Activated T-cell treated with anti-CD3 and anti-CD28 coated beads, Interleukin-2, amount 50 U/mL, for 1 hour (primary cell): ENCODE results near the gene SOS1.
"Not testable (repeated sequence)": the region's sequence is repeated elsewhere in the genome, so short reads cannot be mapped to it uniquely, and the experiment has no call there.

Experiments used
- DNase-seq: peaks from one replicate; pipeline ENCODE4 v3.0.0-alpha.2; 2020

Gene SOS1

DNA sequence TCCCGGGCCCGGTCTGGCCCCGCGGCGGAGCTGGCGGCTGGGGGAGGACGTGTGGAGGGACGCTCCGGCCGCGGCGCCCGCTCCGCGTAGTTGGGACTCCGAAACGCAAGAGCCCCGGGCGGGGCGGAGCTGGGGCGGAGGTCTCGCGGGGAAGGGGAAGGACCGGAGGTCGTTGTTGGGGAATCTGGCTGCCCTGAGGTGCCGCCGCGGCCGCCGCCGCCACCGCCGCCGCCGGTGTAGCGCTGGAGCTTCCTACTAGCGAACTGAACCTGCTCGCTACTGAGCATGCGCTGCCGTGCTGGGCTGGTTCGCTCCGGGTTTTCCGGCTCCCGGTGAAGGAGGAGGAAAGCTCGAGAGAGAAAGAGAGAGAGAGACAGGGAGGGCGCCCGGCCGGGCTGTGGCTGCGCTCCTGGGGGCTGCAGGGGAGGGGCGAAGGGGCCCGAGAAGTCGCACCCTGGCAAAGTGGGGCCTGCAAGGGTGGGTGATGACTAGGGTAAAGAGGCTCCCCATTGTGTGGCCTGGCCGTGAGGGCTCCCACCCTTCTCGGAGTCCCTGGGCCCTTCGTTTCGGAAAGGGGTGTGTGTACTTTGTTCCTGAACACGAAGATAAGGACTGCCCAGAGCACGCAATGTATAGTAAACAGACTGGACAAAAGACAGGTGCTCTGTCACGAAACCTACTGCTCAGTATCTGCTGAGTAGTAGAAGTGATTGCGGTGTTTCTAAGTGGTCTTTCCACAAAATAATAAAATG lies at the start of gene SOS1:
TSS of gene SOS1 (minus strand) at position 281 of the 752 bp plus-strand sequence. CDS start 629 bp downstream, outside the sequence.
- DNase-seq: peak; percentile 93

DNA sequence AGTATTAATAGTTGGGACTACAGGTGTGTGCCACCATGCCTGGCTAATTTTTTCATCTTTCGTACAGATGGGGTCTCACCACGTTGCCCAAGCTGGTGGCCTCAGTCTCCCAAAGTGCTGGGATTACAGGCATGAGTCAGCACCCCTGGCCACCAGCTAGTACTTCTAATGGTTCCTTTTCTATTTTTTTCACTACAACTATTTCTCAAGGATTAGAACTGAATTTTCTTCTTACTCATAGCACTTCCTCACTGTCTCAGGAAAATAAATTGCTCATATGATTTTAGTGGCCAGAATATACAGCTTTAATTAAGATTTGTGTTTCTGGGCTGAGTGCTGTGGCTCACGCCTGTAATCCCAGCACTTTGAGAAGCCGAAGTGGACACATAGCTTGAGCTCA lies 43.2 kb upstream of the SOS1 start:
- DNase-seq: no peak

DNA sequence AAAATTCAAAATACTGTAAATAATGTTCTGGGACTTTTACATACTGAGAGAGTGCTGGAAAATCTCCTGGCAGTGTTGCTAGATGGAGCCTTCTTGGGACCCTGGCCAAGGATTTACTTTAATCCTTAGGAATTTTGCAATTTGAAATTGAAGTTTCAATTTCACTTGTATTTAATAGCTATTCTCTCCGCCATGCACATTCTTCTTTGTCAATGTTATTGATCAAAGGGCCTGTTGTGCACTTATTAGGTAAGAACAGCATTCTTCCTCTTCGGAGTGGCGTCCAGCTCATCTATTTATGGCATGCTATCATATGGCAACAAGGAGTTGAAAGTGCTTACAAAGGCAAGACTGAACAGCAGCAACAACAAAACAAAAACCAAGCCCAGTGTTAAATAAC lies 40.1 kb upstream of the SOS1 start:
- no peak for DNase-seq

- no peak for DNase-seq
These were observed 38.4 kb upstream of the SOS1 start for GRCh38 chr2:39159283-39159682.

DNA sequence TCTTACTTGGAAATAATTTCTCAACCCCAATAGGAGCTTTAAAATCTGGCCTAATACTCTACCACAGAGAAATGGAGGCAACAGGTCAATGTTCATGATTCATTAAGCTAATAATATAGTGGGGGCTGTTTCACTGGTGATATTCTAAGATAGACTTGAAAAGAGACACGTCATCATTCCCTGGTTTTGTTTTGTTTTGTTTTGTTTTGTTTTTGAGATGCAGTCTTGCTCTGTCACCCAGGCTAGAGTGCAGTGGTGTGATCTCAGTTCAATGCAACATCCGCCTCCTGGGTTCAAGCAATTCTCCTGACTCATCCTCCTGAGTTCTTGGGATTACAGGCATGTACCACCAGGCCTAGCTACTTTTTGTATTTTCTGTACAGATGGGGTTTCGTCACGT lies 37.5 kb upstream of the SOS1 start:
- DNase-seq: no peak

GRCh38 chr2:39156846-39157245 lies 36.0 kb upstream of the SOS1 start:
- no peak for DNase-seq

- DNase-seq: no peak
These were observed 35.3 kb upstream of the SOS1 start for GRCh38 chr2:39156107-39156506.

DNA sequence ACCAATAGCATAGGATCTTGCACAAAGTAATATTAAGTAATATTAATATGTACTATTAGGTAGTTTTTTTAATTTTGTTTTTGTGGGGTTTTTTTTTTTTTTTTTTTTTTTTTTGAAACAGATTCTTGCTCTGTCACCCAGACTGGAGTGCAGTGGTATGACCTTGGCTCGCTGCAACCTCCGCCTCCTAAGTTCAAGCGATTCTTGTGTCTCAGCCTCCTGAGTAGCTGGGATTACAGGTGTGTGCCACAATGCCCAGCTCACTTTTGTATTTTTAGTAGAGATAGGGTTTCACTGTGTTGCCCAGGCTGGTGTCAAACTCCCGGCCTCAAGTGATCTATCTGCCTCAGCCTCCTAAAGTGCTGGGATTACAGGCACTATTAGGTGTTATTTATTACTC lies 34.7 kb upstream of the SOS1 start:
- not testable (repeated sequence) for DNase-seq

- no peak for DNase-seq
These were observed 34.1 kb upstream of the SOS1 start for GRCh38 chr2:39154944-39155343.

GRCh38 chr2:39153312-39153711 lies 32.5 kb upstream of the SOS1 start:
- no peak for DNase-seq

GRCh38 chr2:39152504-39152903 lies 31.7 kb upstream of the SOS1 start:
- no peak for DNase-seq

DNA sequence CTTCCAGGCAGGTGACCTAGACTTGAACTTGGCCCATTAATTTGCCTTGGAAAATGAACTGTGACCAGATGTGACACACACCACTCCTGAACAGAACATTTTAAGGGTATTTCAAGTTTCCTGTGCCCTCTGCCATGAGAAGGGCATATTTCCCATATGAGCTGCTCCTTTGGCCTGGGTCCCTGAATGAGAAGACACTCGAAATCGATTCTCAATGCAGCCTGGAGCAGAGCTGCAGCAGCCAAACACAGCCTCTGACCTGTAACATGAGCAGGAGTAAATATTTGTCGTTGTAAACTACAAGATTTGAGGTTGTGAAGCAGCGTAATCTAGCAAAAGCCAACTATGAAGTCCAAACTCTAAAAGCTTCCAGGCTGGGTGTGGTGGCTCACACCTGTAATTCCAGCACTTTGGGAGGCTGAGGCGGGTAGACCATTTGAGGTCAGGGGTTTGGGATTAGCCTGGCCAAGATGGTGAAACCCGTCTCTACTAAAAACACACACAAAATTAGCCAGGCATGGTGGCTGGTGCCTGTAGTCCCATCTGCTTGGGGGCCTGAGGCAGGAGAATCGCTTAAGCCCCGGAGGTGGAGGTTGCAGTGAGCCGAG lies 30.1 kb upstream of the SOS1 start:
- DNase-seq: no peak

GRCh38 chr2:39150102-39150562 lies 29.3 kb upstream of the SOS1 start:
- DNase-seq: no peak

- no peak for DNase-seq
These were observed 25.8 kb upstream of the SOS1 start for GRCh38 chr2:39146630-39147029.

GRCh38 chr2:39145906-39146421 lies 25.1 kb upstream of the SOS1 start:
- no peak for DNase-seq

GRCh38 chr2:39144416-39144815 lies 23.6 kb upstream of the SOS1 start:
- no peak for DNase-seq

GRCh38 chr2:39142904-39143605 lies 22.2 kb upstream of the SOS1 start:
- DNase-seq: no peak

GRCh38 chr2:39141334-39142271 lies 20.8 kb upstream of the SOS1 start:
- DNase-seq: no peak

GRCh38 chr2:39140948-39141333 lies 20.1 kb upstream of the SOS1 start:
- DNase-seq: not testable (repeated sequence)

DNA sequence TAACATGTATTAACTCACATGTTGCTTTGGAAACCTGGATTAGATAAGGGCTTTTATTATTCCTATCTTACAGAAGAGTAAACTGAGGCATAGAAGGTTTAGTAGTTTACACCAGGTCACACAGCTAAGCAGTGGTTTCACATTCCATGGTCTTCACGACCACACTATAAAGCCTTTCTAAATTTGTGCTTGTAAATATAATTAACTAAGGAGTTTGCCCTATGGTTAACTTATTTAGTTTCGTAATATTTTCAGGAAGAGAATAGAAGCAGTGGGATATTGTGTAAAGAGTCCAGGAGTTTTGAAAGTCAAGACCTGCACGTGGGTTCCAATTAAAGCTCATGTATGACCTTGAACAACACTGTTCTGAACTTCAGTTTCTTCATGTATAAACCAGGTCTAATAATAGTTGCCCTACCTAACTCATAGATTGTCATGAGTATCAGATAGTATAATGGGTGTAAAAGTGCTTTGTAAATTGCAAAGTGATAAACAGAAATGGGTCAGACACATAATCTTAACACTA lies 19.5 kb upstream of the SOS1 start:
- no peak for DNase-seq

DNA sequence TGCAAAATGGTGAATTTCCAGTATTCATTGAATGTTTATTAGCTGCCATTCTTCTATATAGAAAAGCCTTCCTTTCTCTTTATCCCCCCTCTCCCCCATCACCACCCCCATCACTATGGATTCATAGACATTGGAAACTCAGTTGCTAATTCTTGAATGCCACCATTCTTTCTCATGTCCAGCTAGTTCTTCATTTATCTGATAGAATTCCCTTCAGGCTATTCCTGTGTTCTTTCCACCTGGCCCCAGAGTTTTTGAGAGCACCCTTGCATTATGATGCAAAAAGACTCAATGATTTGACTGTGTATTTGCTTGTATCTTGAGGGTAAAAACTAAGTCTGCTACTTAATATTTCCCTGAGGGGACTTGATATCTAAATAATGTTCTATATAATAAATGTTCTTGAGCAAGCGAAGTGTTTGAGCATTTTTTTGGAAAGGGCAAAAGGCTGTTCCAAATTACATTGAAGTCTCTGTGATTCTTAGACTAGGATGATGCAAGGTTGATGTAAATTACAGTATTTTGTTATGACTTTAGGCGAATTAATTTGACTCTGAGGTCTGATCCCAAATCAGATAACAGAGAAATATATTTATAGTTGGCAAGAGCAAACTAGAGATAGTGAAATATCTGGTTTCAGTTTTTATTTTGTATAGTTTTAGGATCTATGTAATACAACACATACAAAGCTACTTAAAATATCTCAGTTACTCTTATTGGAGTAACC lies 18.8 kb upstream of the SOS1 start:
- DNase-seq: no peak

- no peak for DNase-seq
These were observed 18.0 kb upstream of the SOS1 start for GRCh38 chr2:39138837-39139211.
